ENCODE data around the gene PRR23C. TPM values are rescaled to one million over a fixed set of nuclear protein-coding genes. Genes with fewer than 3 reads are reported as not detected.

The PRR23C gene
- not detected in 2 replicates for total RNA-seq

DNA sequence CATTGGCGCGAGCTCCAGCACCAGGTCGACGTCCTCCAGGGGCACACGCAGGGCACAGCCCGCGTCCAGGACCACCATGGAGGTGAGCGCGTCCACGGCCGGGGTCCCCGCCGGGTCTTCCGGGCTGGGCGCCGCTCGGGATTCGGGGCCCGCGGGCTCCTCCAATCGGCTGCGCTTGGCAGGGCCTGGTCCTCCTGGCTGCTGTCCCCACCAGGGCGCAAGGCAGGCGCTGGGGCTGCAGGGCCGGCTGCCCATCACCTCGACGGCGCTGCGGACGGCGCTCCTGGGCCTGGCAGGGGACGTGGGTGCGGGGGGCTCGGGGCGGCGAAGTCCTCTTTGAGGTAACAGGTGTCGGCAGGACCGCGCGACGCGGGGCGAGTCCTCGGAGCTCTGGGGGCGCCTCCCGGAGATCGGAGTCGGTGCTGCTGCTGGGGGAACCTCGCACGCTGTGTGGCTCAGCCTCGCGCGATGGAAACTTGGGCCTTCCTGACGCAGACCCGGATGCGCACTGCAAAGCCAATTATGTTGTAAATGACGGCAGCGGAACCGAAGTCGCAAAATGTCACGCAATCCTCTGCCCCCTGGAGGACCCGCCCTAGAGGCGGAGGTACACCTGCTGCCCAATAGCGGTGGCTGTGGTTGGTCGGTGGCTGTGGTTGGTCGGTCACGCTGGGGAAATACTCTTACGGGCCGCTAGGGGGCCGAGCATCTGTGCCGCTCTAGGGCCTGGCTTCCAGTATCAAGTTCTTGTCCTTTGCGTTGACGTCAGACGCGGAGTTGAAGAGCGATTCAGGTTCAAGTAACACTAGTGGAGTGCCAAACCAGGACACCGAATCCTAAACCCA is at the start of gene PRR23C:
PRR23C (minus strand) TSS at position 527 of the 845 bp plus-strand sequence; CDS start at position 255, 272 bp downstream.
- H3K9me3 Mint-ChIP-seq, result peaks cover 9% of the 10 kb centered on the region
- no peaks in the 10 kb centered on the region for H3K36me3 Mint-ChIP-seq (ENCODE audit: low read depth)
- DNase-seq (no peak), ATAC-seq (ENCODE audit: low read depth) (no peak)
- TF ChIP-seq CTCF (IDR thresholded peaks at IDR 0.05), result no peak
- ChIA-PET POLR2A (no interaction called here), CTCF (no interaction called here)
- H3K4me3 Mint-ChIP-seq, result no peak within 1 kb of the TSS
- intact Hi-C loops (cut with micrococcal nuclease), result no loop called here
- no peak within 1 kb of the TSS for H3K27ac Mint-ChIP-seq
- no peaks in the 10 kb centered on the region for H3K4me1 Mint-ChIP-seq
- H3K27me3 Mint-ChIP-seq, result no peaks in the 10 kb centered on the region

DNA sequence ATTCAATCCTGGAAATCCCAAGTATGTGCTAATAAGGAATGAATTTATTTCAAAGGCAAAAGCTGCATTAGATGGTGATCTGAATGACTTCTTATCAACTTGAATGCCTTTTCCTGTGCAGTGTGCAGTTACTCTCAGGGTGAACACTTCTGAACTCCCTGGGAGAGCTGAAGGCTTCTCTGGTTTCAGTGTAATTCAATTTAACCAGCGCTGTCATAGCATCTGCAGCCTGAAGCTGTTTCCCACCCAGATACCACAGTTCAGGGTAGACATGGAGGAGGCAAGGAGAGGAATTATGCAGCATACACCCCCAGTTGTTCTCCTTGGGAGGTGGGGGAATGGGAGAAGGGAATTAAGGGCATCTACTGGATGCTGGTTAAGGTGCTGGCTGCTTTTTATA is 49.1 kb upstream of the PRR23C start:
- intact Hi-C loops (cut with micrococcal nuclease), result no loop called here
- no peak for TF ChIP-seq CTCF (IDR thresholded peaks at IDR 0.05)
- Mint-ChIP-seq H3K4me3 (no peak overlapping the region), H3K27me3 (no peaks in the 10 kb centered on the region), H3K9me3 (peaks cover 19% of the 10 kb centered on the region), H3K4me1 (no peaks in the 10 kb centered on the region), H3K27ac (no peak overlapping the region), H3K36me3 (ENCODE audit: low read depth) (no peaks in the 10 kb centered on the region)
- DNase-seq (no peak), ATAC-seq (ENCODE audit: low read depth) (no peak)
- CTCF ChIA-PET, result interaction anchor here (0.6 kb wide), 1 partner anchor 328 kb away, joined by 3 read pairs; no protein-coding TSS in a partner anchor
- POLR2A ChIA-PET, result no interaction called here

GRCh38 chr3:139088462-139089324 is 44.0 kb upstream of the PRR23C start:
- peaks cover 14% of the 10 kb centered on the region for H3K9me3 Mint-ChIP-seq
- H3K27me3 Mint-ChIP-seq, result no peaks in the 10 kb centered on the region

GRCh38 chr3:139087621-139088020 is 42.9 kb upstream of the PRR23C start:
- CTCF ChIA-PET, result no interaction called here
- POLR2A ChIA-PET, result no interaction called here
- Mint-ChIP-seq H3K9me3 (peaks cover 12% of the 10 kb centered on the region), H3K4me1 (no peaks in the 10 kb centered on the region), H3K27me3 (no peaks in the 10 kb centered on the region), H3K36me3 (ENCODE audit: low read depth) (no peaks in the 10 kb centered on the region), H3K4me3 (no peak overlapping the region), H3K27ac (no peak overlapping the region)
- DNase-seq (no peak), ATAC-seq (ENCODE audit: low read depth) (no peak)
- intact Hi-C loops (cut with micrococcal nuclease), result no loop called here
- TF ChIP-seq CTCF (IDR thresholded peaks at IDR 0.05), result no peak

More at GRCh38 chr3:139088462-139089324, 44.0 kb upstream of the PRR23C start:
- no peaks in the 10 kb centered on the region for H3K36me3 Mint-ChIP-seq (ENCODE audit: low read depth)
- H3K4me1 Mint-ChIP-seq, result no peaks in the 10 kb centered on the region
- DNase-seq, result no peak
- no peak overlapping the region for H3K27ac Mint-ChIP-seq
- no peak overlapping the region for H3K4me3 Mint-ChIP-seq
- TF ChIP-seq CTCF (IDR thresholded peaks at IDR 0.05), result no peak
- intact Hi-C loops (cut with micrococcal nuclease), result no loop called here
- POLR2A ChIA-PET, result no interaction called here
- CTCF ChIA-PET, result no interaction called here
- no peak for ATAC-seq (ENCODE audit: low read depth)

DNA sequence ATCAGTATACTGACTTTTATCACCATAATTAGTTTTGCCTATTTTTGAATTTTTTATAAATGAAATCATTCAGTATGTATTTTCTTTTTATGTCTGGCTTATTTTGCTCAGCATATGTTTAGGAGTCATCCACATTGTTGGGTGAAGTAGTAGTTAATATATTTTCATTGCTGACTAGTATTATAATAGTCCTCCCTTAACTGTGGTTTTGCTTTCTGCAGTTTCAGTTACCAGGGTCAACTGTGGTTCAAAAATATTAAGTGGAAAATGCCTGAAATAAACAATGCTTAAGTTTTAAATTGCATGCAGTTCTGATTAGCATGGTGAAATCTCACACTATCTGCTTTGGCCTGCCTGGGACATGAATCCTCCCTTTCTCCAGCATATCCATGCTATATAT is 39.5 kb upstream of the PRR23C start:
- no peaks in the 10 kb centered on the region for H3K36me3 Mint-ChIP-seq (ENCODE audit: low read depth)
- H3K9me3 Mint-ChIP-seq, result no peaks in the 10 kb centered on the region
- DNase-seq, result no peak
- TF ChIP-seq CTCF (IDR thresholded peaks at IDR 0.05), result no peak
- ATAC-seq (ENCODE audit: low read depth), result no peak
- no peaks in the 10 kb centered on the region for H3K27me3 Mint-ChIP-seq
- ChIA-PET POLR2A (no interaction called here), CTCF (no interaction called here)
- no peak overlapping the region for H3K4me3 Mint-ChIP-seq
- intact Hi-C loops (cut with micrococcal nuclease), result no loop called here
- no peak overlapping the region for H3K27ac Mint-ChIP-seq
- no peaks in the 10 kb centered on the region for H3K4me1 Mint-ChIP-seq

Data from activated B cell treated with CpG ODN at 0.5 μM for 24 hours (primary cell).